ENCODE measurements around the gene SCGB2B2.
"Not testable (repeated sequence)": the region's sequence is repeated elsewhere in the genome, so short reads cannot be mapped to it uniquely, and the experiment has no call there.

DNA sequence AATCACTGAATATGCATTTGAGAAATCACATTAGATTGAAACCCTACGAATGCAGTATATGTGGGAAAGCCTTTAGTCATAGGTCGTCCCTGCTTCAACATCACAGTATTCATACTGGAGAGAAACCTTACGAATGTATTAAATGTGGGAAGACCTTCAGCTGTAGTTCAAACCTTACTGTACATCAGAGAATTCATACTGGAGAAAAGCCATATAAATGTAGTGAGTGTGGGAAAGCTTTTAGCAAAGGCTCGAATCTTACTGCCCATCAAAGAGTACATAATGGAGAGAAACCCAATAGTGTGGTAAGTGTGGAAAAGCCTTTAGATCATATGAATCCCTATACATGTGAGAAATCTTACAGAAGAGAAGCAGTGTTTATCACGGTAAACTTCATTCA, 8.3 kb upstream of the SCGB2B2 start:
- TF ChIP-seq, protein P1, sequence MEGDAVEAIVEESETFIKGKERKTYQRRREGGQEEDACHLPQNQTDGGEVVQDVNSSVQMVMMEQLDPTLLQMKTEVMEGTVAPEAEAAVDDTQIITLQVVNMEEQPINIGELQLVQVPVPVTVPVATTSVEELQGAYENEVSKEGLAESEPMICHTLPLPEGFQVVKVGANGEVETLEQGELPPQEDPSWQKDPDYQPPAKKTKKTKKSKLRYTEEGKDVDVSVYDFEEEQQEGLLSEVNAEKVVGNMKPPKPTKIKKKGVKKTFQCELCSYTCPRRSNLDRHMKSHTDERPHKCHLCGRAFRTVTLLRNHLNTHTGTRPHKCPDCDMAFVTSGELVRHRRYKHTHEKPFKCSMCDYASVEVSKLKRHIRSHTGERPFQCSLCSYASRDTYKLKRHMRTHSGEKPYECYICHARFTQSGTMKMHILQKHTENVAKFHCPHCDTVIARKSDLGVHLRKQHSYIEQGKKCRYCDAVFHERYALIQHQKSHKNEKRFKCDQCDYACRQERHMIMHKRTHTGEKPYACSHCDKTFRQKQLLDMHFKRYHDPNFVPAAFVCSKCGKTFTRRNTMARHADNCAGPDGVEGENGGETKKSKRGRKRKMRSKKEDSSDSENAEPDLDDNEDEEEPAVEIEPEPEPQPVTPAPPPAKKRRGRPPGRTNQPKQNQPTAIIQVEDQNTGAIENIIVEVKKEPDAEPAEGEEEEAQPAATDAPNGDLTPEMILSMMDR (IDR thresholded peaks at IDR 0.05; ENCODE audit: insufficient read depth, low read length, poor library complexity, severe bottlenecking), result not testable (repeated sequence)
- not testable (repeated sequence) for TF ChIP-seq EZH2phosphoT487 (conservative IDR thresholded peaks at IDR 0.05; ENCODE audit: low read length)
